GM12878 (cell line): ENCODE measurements around the gene SVBP.

Source experiments
- ATF3 ChIP-seq: IDR thresholded peaks from 2 replicates; pipeline ENCODE4 v1.6.1; 2011; ENCODE audit warnings: low read depth, mild to moderate bottlenecking, low read length, moderate library complexity, borderline replicate concordance; ENCODE audit errors: extremely low read depth
- CTCF ChIP-seq, 3 experiments: IDR thresholded peaks in 2 of 3; conservative IDR thresholded peaks in 1 of 3; 2 replicates each; pipeline ENCODE4 v1.5.1; 2011; ENCODE audit warnings: low read depth in 3 of 3, low read length in 3 of 3, mild to moderate bottlenecking in 3 of 3, control low read depth in 2 of 3, moderate library complexity in 2 of 3, inconsistent platforms in 1 of 3, mixed read lengths in 1 of 3; ENCODE audit not compliant: control insufficient read depth in 2 of 3, insufficient read depth in 1 of 3; ENCODE audit errors: extremely low read depth in 1 of 3
- HDAC2 ChIP-seq: fragments of 200-600 bp; sonication (generic); IDR thresholded peaks from 2 replicates; pipeline ENCODE4 v1.6.1; 2017
- KDM1A ChIP-seq: fragments of 200-600 bp; sonication (generic); IDR thresholded peaks from 2 replicates; pipeline ENCODE4 v1.6.1; 2016; ENCODE audit warnings: borderline replicate concordance
- MXI1 ChIP-seq: fragments of 150-350 bp; IDR thresholded peaks from 2 replicates; pipeline ENCODE4 v1.6.1; 2011; ENCODE audit warnings: low read depth, mild to moderate bottlenecking, inconsistent platforms, low read length, improper control_type of control experiment
- NFIC ChIP-seq: IDR thresholded peaks from 2 replicates; pipeline ENCODE4 v1.6.1; 2012; ENCODE audit warnings: low read depth, mild to moderate bottlenecking, inconsistent platforms, low read length, moderate library complexity
- SIN3A ChIP-seq: IDR thresholded peaks from 2 replicates; pipeline ENCODE4 v1.6.1; 2012; ENCODE audit warnings: low read depth, low read length, improper control_type of control experiment
- SMC3 ChIP-seq: IDR thresholded peaks from 2 replicates; pipeline ENCODE4 v1.6.1; 2011; ENCODE audit warnings: low read length, improper control_type of control experiment, borderline replicate concordance
- SUZ12 ChIP-seq: fragments of 200-600 bp; sonication (generic); IDR thresholded peaks from one replicate; pipeline ENCODE4 v1.6.1; 2018; ENCODE audit warnings: antibody characterized with exemption, mild to moderate bottlenecking; ENCODE audit not compliant: unreplicated experiment
- TF ChIP-seq, protein P1 (sequence below): IDR thresholded peaks from 2 replicates; pipeline ENCODE4 v1.6.1; 2012; ENCODE audit warnings: mild to moderate bottlenecking, low read depth, low read length
- TF ChIP-seq, protein P2 (sequence below): IDR thresholded peaks from 2 replicates; pipeline ENCODE4 v1.6.1; 2011; ENCODE audit warnings: low read depth, low read length, improper control_type of control experiment, borderline replicate concordance

DNA sequence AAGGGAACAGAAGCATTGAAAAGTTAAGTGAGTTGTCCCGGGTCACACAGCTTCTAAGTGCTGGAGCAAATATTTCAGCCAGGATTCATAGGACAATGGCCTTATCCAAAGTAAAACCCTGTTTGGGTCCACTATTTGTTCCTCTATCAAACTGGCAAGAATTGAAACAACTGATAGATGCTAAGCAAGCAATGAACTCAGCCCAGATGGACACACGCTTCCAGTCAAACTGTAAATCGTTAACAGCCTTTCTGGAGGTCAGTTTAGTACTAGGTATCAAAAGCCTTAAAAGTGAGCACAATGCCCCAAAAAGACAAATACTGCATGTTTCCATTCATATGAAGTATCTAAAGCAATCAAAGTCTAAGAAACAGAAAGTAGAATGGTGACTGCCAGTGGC lies 779 bp upstream of the SVBP start:
- TF ChIP-seq CTCF (IDR thresholded peaks at IDR 0.05 in 2 of 3, conservative IDR thresholded peaks at IDR 0.05 in 1 of 3; ENCODE audit: control insufficient read depth in 2 of 3, extremely low read depth in 1 of 3, insufficient read depth in 1 of 3, low read depth in 3 of 3, low read length in 3 of 3) = no peak
- no peak for TF ChIP-seq SIN3A
- no peak for TF ChIP-seq NFIC
- TF ChIP-seq, protein P1, sequence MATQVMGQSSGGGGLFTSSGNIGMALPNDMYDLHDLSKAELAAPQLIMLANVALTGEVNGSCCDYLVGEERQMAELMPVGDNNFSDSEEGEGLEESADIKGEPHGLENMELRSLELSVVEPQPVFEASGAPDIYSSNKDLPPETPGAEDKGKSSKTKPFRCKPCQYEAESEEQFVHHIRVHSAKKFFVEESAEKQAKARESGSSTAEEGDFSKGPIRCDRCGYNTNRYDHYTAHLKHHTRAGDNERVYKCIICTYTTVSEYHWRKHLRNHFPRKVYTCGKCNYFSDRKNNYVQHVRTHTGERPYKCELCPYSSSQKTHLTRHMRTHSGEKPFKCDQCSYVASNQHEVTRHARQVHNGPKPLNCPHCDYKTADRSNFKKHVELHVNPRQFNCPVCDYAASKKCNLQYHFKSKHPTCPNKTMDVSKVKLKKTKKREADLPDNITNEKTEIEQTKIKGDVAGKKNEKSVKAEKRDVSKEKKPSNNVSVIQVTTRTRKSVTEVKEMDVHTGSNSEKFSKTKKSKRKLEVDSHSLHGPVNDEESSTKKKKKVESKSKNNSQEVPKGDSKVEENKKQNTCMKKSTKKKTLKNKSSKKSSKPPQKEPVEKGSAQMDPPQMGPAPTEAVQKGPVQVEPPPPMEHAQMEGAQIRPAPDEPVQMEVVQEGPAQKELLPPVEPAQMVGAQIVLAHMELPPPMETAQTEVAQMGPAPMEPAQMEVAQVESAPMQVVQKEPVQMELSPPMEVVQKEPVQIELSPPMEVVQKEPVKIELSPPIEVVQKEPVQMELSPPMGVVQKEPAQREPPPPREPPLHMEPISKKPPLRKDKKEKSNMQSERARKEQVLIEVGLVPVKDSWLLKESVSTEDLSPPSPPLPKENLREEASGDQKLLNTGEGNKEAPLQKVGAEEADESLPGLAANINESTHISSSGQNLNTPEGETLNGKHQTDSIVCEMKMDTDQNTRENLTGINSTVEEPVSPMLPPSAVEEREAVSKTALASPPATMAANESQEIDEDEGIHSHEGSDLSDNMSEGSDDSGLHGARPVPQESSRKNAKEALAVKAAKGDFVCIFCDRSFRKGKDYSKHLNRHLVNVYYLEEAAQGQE = no peak
- TF ChIP-seq HDAC2 = no peak
- TF ChIP-seq MXI1 = no peak
- TF ChIP-seq SUZ12 = no peak
- TF ChIP-seq ATF3 = no peak
- TF ChIP-seq SMC3 = no peak
- TF ChIP-seq KDM1A = no peak
- TF ChIP-seq, protein P2, sequence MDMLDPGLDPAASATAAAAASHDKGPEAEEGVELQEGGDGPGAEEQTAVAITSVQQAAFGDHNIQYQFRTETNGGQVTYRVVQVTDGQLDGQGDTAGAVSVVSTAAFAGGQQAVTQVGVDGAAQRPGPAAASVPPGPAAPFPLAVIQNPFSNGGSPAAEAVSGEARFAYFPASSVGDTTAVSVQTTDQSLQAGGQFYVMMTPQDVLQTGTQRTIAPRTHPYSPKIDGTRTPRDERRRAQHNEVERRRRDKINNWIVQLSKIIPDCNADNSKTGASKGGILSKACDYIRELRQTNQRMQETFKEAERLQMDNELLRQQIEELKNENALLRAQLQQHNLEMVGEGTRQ = no peak
